GM12892 (cell line): Measurements from ENCODE around the gene ACVR1.

Experiments used
- DNase-seq: peaks from one replicate; pipeline ENCODE4 v3.0.0; 2011; ENCODE audit not compliant: insufficient read length
- FAIRE-seq: peaks from 2 replicates; lab custom pipeline; 2011; peaks lifted over from hg19 to GRCh38; lab: Jason Lieb, UNC
- POLR2A ChIP-seq: IDR thresholded peaks from 2 replicates; pipeline ENCODE4 v1.6.1; 2011; ENCODE audit warnings: low read depth, low read length, control low read depth
- POLR2AphosphoS5 ChIP-seq: IDR thresholded peaks from 2 replicates; pipeline ENCODE4 v1.6.1; 2011; ENCODE audit warnings: low read depth, low read length, control low read depth
- TAF1 ChIP-seq: IDR thresholded peaks from 2 replicates; pipeline ENCODE4 v1.6.1; 2011; ENCODE audit warnings: low read depth, mild to moderate bottlenecking, control low read depth, low read length, borderline replicate concordance

Gene ACVR1

DNA sequence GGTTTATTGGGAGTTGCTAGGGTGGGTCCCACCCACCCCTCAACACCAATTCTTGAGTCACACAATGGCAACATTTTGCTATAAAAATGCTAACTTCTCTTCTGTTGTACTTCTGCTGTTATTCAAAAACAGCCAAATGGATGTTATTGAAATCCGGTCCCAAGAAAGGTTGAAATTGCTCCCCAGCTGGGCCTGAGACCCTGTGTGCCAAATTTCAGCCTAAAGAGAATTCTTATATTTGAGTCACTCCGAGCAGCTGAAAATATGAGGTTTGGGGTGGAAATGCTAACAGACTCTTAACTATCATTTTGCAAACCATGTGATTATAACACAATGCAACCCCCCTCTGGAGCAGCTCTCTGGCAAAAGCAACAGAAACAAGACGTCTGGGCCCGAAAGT is 27.0 kb upstream of the ACVR1 start:
- FAIRE-seq, result no peak
- no peak for DNase-seq
- no peak for TF ChIP-seq TAF1
- no peak for TF ChIP-seq POLR2A
- TF ChIP-seq POLR2AphosphoS5, result no peak

DNA sequence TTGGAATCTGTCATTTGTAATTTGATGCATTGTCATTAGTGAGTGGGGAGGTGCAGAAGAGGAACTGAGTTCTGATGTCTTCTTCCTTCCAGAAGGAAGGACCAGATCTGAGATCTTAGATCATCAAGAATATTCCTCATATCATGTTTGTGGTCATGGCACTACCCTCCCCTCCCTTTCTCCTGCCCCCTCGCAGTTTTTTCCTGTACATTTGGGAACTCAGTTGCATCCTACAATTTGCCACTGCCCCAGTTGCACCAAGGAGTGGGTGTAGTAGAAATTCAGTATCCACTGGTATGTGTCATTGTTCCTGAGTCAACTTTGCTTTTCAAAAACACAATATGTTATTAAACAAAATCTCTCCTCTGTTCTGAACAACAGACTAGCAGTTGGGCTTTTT is 26.6 kb upstream of the ACVR1 start:
- FAIRE-seq (no peak), DNase-seq (no peak)
- TF ChIP-seq POLR2A, result no peak
- no peak for TF ChIP-seq TAF1
- TF ChIP-seq POLR2AphosphoS5, result no peak

DNA sequence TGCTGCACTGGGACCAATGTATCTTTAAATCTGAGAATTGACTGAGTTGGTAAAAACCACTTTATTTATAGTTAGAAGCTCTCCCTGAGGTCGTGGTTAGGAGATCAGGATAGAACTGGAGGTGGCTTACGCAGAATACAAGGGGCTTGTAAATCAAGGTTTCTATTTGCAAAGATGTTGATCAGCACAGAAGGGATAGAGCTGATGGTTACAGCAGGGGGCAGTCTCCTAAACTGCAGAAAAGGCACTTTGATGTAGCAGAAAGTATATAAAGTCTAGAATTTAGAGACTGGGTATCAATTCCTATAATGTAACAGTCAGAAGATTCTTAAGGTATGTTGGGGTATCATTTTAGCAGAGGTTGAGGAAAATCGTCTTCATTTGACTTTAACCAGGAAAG is 25.2 kb upstream of the ACVR1 start:
- TF ChIP-seq TAF1 (no peak), POLR2AphosphoS5 (no peak), POLR2A (no peak)
- FAIRE-seq (no peak), DNase-seq (no peak)

DNA sequence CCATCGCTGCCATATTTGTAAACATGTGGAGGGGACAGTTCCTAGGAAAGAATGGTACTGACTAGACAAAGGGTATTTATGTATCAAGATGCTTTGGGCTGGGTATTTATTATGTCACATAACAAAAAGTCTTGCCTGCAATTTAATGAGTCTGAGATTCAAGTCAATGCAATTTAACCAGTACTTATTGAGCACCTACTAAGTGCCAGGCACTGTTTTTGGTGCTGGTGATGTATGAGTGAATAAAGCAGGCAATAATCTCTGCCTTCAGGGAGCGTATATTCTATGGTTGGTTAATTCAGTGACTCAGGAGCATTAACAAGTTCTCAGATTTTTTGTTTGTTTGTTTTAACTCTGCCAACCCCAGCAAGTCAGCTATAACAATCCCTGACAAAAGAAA is 24.6 kb upstream of the ACVR1 start:
- FAIRE-seq, result no peak
- TF ChIP-seq POLR2A (no peak), TAF1 (no peak), POLR2AphosphoS5 (no peak)
- DNase-seq, result no peak

DNA sequence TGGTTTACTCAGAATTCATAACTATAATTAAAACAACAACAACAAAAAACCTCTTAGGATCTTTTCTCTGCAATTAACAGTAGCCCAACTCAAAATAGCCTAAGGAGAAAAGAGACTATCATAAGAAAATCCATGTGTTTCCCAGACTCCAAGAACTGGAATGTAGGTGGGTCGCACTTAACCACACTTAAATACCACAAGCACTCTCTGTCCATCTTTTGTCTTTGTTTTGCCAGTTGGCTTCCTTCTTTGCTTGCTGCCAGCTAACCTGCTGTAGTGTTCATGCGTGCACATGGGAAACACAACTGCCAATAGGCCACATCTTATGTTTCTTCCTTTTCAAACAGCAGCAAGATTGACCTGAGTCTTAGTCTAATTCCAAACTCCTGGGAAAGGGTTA is 24.1 kb upstream of the ACVR1 start:
- no peak for TF ChIP-seq TAF1
- no peak for TF ChIP-seq POLR2A
- DNase-seq, result no peak
- FAIRE-seq, result no peak

DNA sequence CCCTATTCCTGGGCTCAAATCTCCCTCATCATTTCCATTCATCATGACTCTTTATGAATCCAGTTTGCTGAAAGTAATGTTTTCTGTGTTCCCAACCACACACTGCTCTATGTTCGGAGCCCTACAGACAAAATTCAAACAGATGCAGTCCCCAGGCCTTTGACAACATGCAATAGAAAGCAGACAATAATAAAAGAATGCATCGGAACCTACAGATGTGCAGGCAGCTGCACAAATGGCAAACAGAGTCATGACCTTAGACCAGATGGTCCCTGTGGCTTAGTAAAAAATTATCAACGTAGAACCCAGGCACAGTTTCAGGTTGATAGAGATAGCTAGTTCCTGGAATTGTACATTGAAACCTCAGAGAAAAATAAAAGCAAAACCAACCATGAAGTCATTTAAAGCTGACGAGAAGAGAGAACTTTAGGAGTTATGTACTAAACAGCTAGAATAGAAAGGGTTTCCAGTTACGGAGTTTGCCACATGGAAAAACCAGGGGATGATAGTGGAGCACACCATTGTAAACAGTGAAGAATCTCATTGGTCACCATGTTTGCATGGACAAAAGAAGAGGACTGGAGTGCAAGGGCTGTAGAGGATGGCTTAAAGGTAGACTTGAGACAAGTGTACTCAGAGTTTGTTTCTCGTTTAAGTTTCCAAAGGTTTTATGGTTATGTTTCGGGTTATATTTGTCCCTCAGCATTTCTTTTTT is 23.2 kb upstream of the ACVR1 start:
- DNase-seq (no peak), FAIRE-seq (no peak)
- TF ChIP-seq TAF1, result no peak
- TF ChIP-seq POLR2A, result no peak
- TF ChIP-seq POLR2AphosphoS5, result no peak

DNA sequence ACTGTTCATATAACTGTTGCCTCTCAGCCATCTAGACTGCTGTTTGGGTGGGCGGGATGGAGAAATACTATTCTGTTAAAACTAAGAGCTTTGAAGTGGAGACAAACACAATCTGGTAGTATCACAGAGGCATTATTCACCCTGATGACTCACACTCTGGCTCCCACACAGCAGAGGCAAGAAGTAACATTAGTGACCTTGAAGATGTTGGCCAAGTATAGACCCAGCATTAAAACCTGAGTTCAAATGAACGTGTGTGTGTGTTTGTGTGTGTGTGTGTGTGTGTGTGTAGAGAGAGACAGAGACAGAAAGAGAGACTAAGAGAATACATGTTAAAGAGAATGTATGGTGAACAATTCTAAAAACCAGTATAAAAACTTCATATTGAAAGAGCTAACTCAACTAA is 22.5 kb upstream of the ACVR1 start:
- FAIRE-seq, result no peak
- no peak for DNase-seq
- no peak for TF ChIP-seq POLR2AphosphoS5

DNA sequence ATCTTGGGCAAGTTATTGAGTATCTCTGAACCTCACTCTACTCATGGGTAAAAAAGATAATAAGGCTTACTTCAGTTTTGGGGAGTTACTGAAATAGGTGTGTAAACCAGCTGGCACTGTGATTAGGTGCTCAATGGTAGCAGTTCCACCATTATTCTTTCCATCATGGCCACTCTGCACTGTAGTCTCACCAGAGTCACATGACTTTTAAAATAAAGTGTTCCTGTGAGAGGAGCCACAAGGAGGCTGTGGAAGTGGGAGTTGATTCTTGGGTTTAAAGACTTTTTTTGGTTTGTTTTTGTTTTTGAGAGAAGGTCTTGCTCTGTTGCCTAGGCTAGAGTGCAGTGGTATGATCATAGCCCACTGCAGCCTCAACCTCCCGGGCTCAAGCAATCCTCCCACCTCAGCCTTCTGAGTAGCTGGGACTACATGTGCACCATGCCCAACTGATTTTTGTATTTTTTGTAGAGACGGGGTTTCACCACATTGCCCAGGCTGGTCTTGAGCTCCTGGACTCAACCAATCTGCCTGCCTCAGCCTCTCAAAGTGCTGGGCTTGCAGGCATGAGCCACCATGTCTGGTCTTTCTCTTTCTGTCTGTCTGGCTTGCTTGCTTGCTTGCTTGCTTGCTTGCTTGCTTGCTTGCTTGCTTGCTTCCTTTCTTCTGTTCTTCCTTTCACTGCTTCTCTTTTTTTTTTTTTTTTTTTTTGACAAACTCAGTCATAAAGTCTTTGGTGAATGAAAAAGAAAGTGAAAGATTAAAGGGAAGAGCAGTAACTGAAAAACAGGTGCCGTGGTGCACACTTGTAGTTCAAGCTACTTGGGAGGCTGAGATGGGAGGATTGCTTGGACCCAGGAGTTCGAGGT is 21.2 kb upstream of the ACVR1 start:
- no peak for FAIRE-seq
- no peak for DNase-seq

DNA sequence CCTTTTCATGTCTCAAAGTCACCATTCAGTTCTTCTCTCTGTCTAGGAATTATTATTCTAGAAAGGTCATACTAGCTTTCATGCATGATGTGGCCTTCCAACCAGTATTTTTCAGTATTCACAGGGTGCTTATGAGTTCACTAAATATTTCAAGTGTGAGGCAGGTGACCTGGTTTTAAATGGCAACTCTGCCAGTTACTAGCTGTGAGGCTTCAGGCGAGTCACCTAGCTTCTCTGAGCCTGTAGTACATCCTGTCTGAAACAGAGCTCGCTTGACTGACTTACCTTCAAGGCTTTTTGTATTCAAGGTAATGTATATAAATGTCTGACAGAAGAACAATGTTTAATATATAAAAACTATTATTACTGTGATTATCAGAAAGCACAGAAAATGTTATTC is 19.4 kb upstream of the ACVR1 start:
- DNase-seq (no peak), FAIRE-seq (no peak)
- no peak for TF ChIP-seq POLR2AphosphoS5

More for the DNA sequence above, 21.2 kb upstream of the ACVR1 start:
- TF ChIP-seq POLR2AphosphoS5 (no peak), POLR2A (no peak), TAF1 (no peak)

DNA sequence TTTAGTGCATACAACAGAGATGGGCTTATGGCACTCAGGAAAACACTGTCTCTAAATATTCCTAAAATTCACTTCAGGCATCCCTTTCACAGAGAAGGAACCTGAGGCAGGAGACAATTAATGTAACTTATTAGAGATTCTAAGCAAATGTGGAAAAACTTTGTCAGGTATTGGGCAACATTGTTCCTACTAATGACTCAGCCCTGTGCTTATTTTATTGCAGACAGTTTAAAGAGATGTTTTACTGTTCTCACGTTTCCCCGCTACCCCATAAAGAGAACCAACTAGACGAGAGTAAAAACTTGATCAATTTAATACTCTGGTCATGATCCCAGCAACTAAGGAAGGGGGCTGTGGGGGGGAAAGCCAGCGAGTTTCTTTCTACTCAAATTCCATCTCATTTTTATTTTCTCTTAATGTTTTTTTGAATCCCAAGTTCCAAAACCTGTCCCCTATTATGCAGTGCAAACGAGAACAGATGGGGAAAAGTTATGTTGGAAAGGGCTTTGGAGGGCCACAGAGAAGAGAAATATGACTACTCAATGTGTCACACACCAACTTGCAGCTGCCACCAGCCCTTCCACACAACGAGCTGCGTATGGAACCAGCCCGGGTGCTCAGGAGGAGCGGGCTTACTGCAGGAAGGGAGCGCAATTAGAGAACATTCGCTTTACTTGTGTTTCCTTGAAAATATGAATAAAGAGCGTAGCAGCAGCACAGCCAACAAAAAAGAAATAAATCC is 18.7 kb upstream of the ACVR1 start:
- FAIRE-seq (no peak), DNase-seq (no peak)
- no peak for TF ChIP-seq POLR2AphosphoS5
- no peak for TF ChIP-seq TAF1
- no peak for TF ChIP-seq POLR2A

DNA sequence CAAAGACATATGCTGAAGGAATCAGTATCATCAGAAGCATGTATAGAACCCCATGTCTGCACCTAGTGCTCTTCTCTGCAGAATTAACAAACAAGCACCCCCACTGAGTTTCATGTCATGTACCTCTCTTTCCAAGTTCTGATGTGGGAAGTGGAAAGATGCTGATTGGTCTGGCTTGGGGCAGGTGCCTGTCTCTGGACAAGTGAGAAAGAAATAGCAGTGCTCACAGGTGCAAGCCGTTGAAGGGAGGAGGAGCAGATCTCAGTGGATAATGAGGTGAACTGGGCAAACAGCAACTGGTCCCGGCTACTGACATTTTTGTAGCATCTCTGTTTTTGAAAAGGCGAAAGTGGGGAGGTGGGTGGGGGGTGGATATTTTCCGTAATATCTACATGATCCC is 17.5 kb upstream of the ACVR1 start:
- no peak for FAIRE-seq
- TF ChIP-seq POLR2A (no peak), POLR2AphosphoS5 (no peak), TAF1 (no peak)

DNA sequence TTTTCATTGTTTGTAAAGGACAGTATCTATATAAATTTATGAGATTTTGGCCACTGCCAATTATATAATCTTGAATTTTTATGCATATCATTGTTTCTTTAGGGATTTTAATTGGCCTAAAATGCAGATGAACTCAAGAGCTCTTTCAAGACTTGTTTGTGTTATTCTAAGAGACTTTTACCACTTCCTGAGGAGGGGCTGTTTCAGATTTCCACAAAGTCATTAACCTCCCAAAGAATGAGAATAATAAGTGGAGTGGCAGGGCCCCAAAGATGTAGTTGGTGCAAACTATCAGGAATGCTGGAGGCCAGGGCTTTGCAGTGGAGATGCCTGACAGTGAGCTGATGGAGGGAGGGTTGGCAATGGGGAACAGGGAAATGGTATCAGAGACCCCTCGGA is 15.5 kb upstream of the ACVR1 start:
- FAIRE-seq (no peak), DNase-seq (no peak)
- TF ChIP-seq POLR2A (no peak), POLR2AphosphoS5 (no peak), TAF1 (no peak)

More for the DNA sequence above, 17.5 kb upstream of the ACVR1 start:
- no peak for DNase-seq
